Measurements from ENCODE around the gene ZNF454.

DNA sequence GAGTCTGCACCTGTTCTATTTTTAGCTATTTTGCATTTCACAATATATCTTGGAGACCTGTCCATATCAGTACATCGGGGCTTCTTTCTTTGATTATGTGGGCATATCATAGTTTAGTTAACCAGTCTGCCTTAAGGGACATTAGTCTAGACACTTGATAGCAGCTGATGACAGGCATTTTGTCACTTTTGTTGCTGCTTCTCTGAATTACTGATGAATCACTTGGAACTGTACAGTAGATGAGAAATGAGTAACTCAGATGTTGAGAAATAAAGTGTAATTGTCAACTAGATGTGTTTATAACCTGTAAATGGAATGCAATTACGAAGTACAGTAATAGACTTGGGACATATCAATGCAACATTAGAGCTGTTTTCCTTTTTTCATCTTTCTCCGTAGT, 38.1 kb upstream of the ZNF454 start:
- TF ChIP-seq, protein P1, sequence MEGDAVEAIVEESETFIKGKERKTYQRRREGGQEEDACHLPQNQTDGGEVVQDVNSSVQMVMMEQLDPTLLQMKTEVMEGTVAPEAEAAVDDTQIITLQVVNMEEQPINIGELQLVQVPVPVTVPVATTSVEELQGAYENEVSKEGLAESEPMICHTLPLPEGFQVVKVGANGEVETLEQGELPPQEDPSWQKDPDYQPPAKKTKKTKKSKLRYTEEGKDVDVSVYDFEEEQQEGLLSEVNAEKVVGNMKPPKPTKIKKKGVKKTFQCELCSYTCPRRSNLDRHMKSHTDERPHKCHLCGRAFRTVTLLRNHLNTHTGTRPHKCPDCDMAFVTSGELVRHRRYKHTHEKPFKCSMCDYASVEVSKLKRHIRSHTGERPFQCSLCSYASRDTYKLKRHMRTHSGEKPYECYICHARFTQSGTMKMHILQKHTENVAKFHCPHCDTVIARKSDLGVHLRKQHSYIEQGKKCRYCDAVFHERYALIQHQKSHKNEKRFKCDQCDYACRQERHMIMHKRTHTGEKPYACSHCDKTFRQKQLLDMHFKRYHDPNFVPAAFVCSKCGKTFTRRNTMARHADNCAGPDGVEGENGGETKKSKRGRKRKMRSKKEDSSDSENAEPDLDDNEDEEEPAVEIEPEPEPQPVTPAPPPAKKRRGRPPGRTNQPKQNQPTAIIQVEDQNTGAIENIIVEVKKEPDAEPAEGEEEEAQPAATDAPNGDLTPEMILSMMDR (IDR thresholded peaks at IDR 0.05): no peak
- no peak for TF ChIP-seq POLR2A (IDR thresholded peaks at IDR 0.05)

All from lower leg skin (tissue), 3 donors.